Measurements from ENCODE around the gene NECAB3. TPM values are rescaled to one million over a fixed set of nuclear protein-coding genes. Genes with fewer than 3 reads are reported as not detected.

The NECAB3 gene
- total and polyA plus RNA-seq, 2 of the 13 experiments (the other 11 are each of a cell fraction or from before 2014, with no cell fraction given): 61.5 to 65.5 TPM

DNA sequence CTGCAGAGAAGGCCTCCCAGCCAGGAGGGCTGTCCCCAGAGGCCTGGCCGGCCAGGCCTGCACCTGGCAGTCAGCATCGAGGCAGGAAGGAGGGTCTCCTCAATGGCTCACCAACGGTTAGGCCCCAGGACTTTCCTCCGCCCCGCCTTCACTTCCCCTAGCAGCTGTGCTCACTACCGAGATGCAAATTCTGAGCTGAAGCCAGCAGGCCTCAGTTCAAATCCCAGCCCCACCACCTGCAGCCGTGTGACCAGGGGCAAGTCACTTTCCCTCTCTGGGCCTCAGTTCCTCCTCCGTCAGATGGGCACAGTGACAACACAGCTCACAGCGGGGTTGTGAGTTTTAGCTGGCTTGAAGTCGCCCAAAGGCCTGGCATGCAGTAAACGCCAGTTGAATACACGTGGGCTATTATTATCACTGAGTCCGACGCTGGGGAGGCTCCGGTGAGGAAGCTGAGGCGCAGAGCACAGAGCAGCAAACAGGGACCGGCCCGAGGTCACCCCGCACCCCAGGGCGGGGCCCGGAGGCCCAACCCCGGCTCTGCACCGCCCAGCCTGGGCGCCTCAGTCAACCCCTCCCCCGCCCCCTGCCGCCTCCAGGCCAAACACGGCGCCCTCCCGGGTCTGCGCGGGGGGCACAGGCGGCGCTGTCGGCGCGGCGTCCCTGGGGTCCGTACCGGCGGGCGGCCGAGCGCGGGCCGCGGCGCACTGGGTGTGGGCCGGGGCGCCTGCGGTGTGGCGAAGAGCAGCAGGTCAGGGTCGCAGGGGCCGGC, 11.3 kb upstream of the NECAB3 start (continued):
- TF ChIP-seq ZNF121 (CRISPR knock-in tag; IDR thresholded peaks at IDR 0.05) (0 out of 2 replicates have a peak, but pooled peaks have one; percentile 47), ZSCAN9 (CRISPR knock-in tag; IDR thresholded peaks at IDR 0.05; ENCODE audit: borderline replicate concordance) (no peak), NONO (IDR thresholded peaks at IDR 0.05) (no peak), NONO (CRISPR knock-in tag; conservative IDR thresholded peaks at IDR 0.05) (peak; percentile 56), MAFF (IDR thresholded peaks at IDR 0.05; ENCODE audit: low read depth, low read length) (no peak), ZSCAN22 (CRISPR knock-in tag; IDR thresholded peaks at IDR 0.05) (0 out of 2 replicates have a peak, but pooled peaks have one; percentile 81), ZKSCAN8 (CRISPR knock-in tag; IDR thresholded peaks at IDR 0.05; ENCODE audit: borderline replicate concordance) (peak; percentile 65; the same call in 1 of the 2 replicates), MTERF4 (CRISPR knock-in tag; IDR thresholded peaks at IDR 0.05) (peak; percentile 56; the same call in 1 of the 2 replicates), ZNF501 (CRISPR knock-in tag; IDR thresholded peaks at IDR 0.05) (0 out of 2 replicates have a peak, but pooled peaks have one; percentile 34), POLR2AphosphoS5 (IDR thresholded peaks at IDR 0.05; ENCODE audit: low read depth, low read length) (0 out of 2 replicates have a peak, but pooled peaks have one; percentile 21), ZSCAN12 (CRISPR knock-in tag; IDR thresholded peaks at IDR 0.05) (peak; percentile 95), ZNF256 (CRISPR knock-in tag; conservative IDR thresholded peaks at IDR 0.05) (peak; percentile 90), CENPT (CRISPR knock-in tag; IDR thresholded peaks at IDR 0.05; ENCODE audit: low read depth) (peak; percentile 87; the same call in 1 of the 2 replicates), SATB2 (CRISPR knock-in tag; IDR thresholded peaks at IDR 0.05) (no peak)
- TF ChIP-seq, protein P1, sequence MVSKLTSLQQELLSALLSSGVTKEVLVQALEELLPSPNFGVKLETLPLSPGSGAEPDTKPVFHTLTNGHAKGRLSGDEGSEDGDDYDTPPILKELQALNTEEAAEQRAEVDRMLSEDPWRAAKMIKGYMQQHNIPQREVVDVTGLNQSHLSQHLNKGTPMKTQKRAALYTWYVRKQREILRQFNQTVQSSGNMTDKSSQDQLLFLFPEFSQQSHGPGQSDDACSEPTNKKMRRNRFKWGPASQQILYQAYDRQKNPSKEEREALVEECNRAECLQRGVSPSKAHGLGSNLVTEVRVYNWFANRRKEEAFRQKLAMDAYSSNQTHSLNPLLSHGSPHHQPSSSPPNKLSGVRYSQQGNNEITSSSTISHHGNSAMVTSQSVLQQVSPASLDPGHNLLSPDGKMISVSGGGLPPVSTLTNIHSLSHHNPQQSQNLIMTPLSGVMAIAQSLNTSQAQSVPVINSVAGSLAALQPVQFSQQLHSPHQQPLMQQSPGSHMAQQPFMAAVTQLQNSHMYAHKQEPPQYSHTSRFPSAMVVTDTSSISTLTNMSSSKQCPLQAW (CRISPR knock-in tag; IDR thresholded peaks at IDR 0.05): 0 out of 2 replicates have a peak, but pooled peaks have one; percentile 22
- TF ChIP-seq, protein P2, sequence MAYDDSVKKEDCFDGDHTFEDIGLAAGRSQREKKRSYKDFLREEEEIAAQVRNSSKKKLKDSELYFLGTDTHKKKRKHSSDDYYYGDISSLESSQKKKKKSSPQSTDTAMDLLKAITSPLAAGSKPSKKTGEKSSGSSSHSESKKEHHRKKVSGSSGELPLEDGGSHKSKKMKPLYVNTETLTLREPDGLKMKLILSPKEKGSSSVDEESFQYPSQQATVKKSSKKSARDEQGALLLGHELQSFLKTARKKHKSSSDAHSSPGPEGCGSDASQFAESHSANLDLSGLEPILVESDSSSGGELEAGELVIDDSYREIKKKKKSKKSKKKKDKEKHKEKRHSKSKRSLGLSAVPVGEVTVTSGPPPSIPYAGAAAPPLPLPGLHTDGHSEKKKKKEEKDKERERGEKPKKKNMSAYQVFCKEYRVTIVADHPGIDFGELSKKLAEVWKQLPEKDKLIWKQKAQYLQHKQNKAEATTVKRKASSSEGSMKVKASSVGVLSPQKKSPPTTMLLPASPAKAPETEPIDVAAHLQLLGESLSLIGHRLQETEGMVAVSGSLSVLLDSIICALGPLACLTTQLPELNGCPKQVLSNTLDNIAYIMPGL (CRISPR knock-in tag; IDR thresholded peaks at IDR 0.05; ENCODE audit: borderline replicate concordance in 1 of 2, low read depth in 1 of 2): peak in 1 of 2 experiments; percentile 44; a peak in 2 of 4 replicates
- TF ChIP-seq, protein P3, sequence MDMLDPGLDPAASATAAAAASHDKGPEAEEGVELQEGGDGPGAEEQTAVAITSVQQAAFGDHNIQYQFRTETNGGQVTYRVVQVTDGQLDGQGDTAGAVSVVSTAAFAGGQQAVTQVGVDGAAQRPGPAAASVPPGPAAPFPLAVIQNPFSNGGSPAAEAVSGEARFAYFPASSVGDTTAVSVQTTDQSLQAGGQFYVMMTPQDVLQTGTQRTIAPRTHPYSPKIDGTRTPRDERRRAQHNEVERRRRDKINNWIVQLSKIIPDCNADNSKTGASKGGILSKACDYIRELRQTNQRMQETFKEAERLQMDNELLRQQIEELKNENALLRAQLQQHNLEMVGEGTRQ (IDR thresholded peaks at IDR 0.05; ENCODE audit: low read depth, low read length): no peak
- TF ChIP-seq, protein P3 (CRISPR knock-in tag; IDR thresholded peaks at IDR 0.05; ENCODE audit: borderline replicate concordance): no peak
